ENCODE results near the gene TRABD2B. TPM values are rescaled to one million over a fixed set of nuclear protein-coding genes. Genes with fewer than 3 reads are reported as not detected.

The TRABD2B gene
- total and polyA plus RNA-seq, 2 of the 4 experiments (the other 2 are of a cell fraction): not detected

- no peak for ATAC-seq (ENCODE audit: low read depth)
- Histone ChIP-seq H4K20me1 (ENCODE audit: insufficient read depth, low read length) (no peaks in the 10 kb centered on the region), H3K9me1 (ENCODE audit: insufficient read depth, low read length) (no peaks in the 10 kb centered on the region), H4K8ac (ENCODE audit: low read depth in 2 of 2, low read length in 2 of 2) (no peak overlapping the region), H3K27ac (ENCODE audit: insufficient read depth, low read length) (no peak overlapping the region), H3K4ac (ENCODE audit: low read depth, low read length) (no peak overlapping the region), H4K5ac (ENCODE audit: low read depth, low read length) (no peak overlapping the region), H2BK15ac (ENCODE audit: low read depth, low read length) (no peak overlapping the region), H3K4me3 (ENCODE audit: insufficient read depth, low read depth, low read length) (no peak overlapping the region), H2AK9ac (replicated peaks; ENCODE audit: low read depth, low read length, poor library complexity) (no peak overlapping the region), H4K91ac (ENCODE audit: insufficient read depth, low read depth, low read length) (no peak overlapping the region), H3K79me1 (ENCODE audit: low read depth in 1 of 2, low read length in 2 of 2) (no peaks in the 10 kb centered on the region), H3K4me2 (ENCODE audit: low read depth, low read length) (no peak overlapping the region), H3K36me3 (ENCODE audit: control insufficient read depth, insufficient read depth, low read length) (no peaks in the 10 kb centered on the region), H2BK120ac (ENCODE audit: low read depth, low read length) (no peak overlapping the region), H2AFZ (replicated peaks; ENCODE audit: low read length, poor library complexity) (no peak overlapping the region), H3K14ac (replicated peaks; ENCODE audit: low read depth, low read length) (no peak overlapping the region), H2BK5ac (ENCODE audit: low read depth, low read length, poor library complexity, severe bottlenecking) (no peak overlapping the region), H3K9ac (ENCODE audit: low read depth, low read length) (no peak overlapping the region), H3K18ac (ENCODE audit: low read depth, low read length) (no peak overlapping the region), H2AK5ac (ENCODE audit: low read depth, low read length) (no peak overlapping the region), H3K23ac (ENCODE audit: low read depth, low read length) (no peak overlapping the region), H3K4me1 (ENCODE audit: control insufficient read depth, insufficient read depth, low read length) (no peaks in the 10 kb centered on the region), H3K56ac (ENCODE audit: extremely low read depth, insufficient read depth, low read length) (no peak overlapping the region), H2BK20ac (ENCODE audit: low read depth, low read length) (no peak overlapping the region), H3K9me3 (ENCODE audit: control insufficient read depth, insufficient read depth, low read length) (no peaks in the 10 kb centered on the region), H3K27me3 (ENCODE audit: control insufficient read depth, insufficient read depth, low read length) (no peaks in the 10 kb centered on the region)
- POLR2A ChIA-PET (ENCODE audit: unreplicated experiment): no interaction called here
- TF ChIP-seq CEBPB (IDR thresholded peaks at IDR 0.05; ENCODE audit: low read depth, low read length) (no peak), BHLHE40 (IDR thresholded peaks at IDR 0.05; ENCODE audit: low read depth, low read length) (no peak), RCOR1 (IDR thresholded peaks at IDR 0.05; ENCODE audit: insufficient replicate concordance, low read length) (no peak), MXI1 (IDR thresholded peaks at IDR 0.05; ENCODE audit: borderline replicate concordance, low read depth, low read length) (no peak)
- dilution Hi-C loops (cut with HindIII; ENCODE audit: low sequenced_read_pairs, unreplicated experiment) (no loop called here), in situ Hi-C loops (cut with MboI; ENCODE audit: low sequenced_read_pairs) (no loop called here), intact Hi-C loops (cut with micrococcal nuclease) (no loop called here)
- DNase-seq: no peak
- WGBS, 2 experiments (ENCODE audit: extremely low coverage in 2 of 2, insufficient read length in 1 of 2): 0% methylated on average over 3 of the region's 8 CpGs; no CpG with 5 or more reads in 1 of the 2 experiments
- CTCF ChIA-PET: no interaction called here
- BruUV-seq (replicated peaks): no TSS peak
Observed at GRCh38 chr1:47866601-47867437, 130.4 kb downstream of the TRABD2B start.
